Upper lobe of left lung (tissue), 6 donors: ENCODE data around the gene CNNM4. TPM values are rescaled to one million over a fixed set of nuclear protein-coding genes. Genes with fewer than 3 reads are reported as not detected.

Source experiments
- ATAC-seq, 2 donors: fragments of 200-7000 bp; cut with Tn5 transposase; one replicate each; pipeline ENCODE4 v1.9.1; 2022; ENCODE audit warnings: mild to moderate bottlenecking in 2 of 2, moderate library complexity in 2 of 2; ENCODE audit not compliant: low FRiP score in 2 of 2
- DNase-seq, 2 donors: peaks; one replicate each; pipeline ENCODE4 v3.0.0-alpha.2; 2019 to 2020
- H3K27ac ChIP-seq, 4 donors: fragments of 200-600 bp; sonication (generic); one replicate each; pipeline ENCODE4 v1.5.1; 2016 to 2019
- H3K27me3 ChIP-seq, 4 donors: fragments of 200-600 bp; sonication (generic); one replicate each; pipeline ENCODE4 v1.5.1; 2017 to 2019
- H3K36me3 ChIP-seq, 4 donors: fragments of 200-600 bp; sonication (generic); one replicate each; pipeline ENCODE4 v1.5.1; 2016 to 2019
- H3K4me1 ChIP-seq, 4 donors: fragments of 200-600 bp; sonication (generic); one replicate each; pipeline ENCODE4 v1.5.1; 2018 to 2019
- H3K4me3 ChIP-seq, 4 donors: fragments of 200-600 bp; sonication (generic); one replicate each; pipeline ENCODE4 v1.5.1; 2017 to 2019; ENCODE audit warnings: mild to moderate bottlenecking in 2 of 4, moderate library complexity in 1 of 4
- H3K9me3 ChIP-seq, 4 donors: fragments of 200-600 bp; sonication (generic); one replicate each; pipeline ENCODE4 v1.5.1; 2018 to 2019
- EP300 ChIP-seq, 4 donors: sonication (generic); formaldehyde crosslinking; IDR thresholded peaks; one replicate each; pipeline ENCODE4 v1.5.1; 2017; ENCODE audit warnings: antibody characterized with exemption in 4 of 4, control low read depth in 2 of 4
- POLR2A ChIP-seq, 4 donors: fragments of 450-650 bp; IDR thresholded peaks; one replicate each; pipeline ENCODE4 v1.5.1; 2016 to 2017; ENCODE audit warnings: antibody characterized with exemption in 4 of 4, mild to moderate bottlenecking in 2 of 4
- POLR2AphosphoS5 ChIP-seq, 2 donors: sonication (generic); formaldehyde crosslinking; IDR thresholded peaks; one replicate each; pipeline ENCODE4 v1.5.1; 2017; ENCODE audit warnings: antibody characterized with exemption in 2 of 2
- whole genome bisulfite sequencing, 2 donors: methylation state at CpG; one replicate each; pipeline ENCODE4 v1.1.5; 2017 to 2018; 5-methylcytosine and 5-hydroxymethylcytosine counted together
- total RNA-seq, 6 donors: library from RNA; depleted of rRNA in 4 of 6; stranded (reverse); fragments of >200 nt in 4 of 6; gene quantifications; one replicate each; pipeline versions ENCODE4 v1.1.0 to v1.2.1, GENCODE V29; 2016 to 2021
- TF ChIP-seq, protein P1 (sequence below), 6 experiments: fragments of 450-650 bp in 4 of 6; fragments of 200-600 bp in 2 of 6; sonication (generic) in 2 of 6; IDR thresholded peaks; one replicate each; pipeline ENCODE4 v1.5.1; 2016 to 2019; ENCODE audit warnings: antibody characterized with exemption in 6 of 6
- donor health status: DM: no; HTN: no; CAD: no; lungs with moderate emphysema.
- donor health status: DM: no; HTN: yes; CAD: no; lungs with severe emphysema.

Gene CNNM4
- total RNA-seq, 6 donors from 2014 or later, result 12.8 to 26.9 (median 22.1) TPM

DNA sequence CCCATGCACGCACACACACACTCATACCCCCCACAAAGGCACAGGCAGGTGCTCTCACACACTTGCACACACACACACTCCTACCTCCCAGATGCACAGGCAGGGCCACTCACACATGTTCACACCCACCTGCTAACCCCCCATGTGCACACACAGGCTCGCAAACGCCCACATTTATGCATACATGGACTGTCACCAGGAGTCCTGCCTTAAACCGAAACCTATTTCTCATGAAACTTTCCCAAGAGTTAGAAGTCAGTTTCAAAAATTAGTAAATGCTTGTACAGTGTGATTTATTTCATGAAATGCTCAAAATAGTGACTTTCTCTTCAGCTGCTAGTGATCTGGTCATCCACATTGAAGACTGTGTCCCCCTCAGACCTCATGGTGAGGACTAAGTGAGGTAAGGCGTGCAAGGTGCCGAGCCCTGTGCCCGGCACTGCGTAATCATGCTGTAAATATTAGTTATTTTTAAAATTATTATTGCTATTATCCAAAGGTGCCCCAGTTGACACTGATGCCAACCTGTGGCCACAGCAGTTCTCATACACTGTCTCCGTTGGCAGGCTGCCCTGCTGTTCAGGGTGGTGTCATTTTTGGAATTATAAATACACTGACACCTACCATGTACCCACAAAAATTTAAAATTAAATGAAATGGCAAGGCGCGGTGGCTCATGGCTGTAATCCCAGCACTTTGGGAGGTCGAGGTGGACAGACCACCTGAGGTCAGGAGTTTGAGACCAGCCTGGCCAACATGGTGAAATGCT, 12.4 kb downstream of the CNNM4 start:
- DNase-seq, result no peak
- Histone ChIP-seq H3K27ac (no peak overlapping the region), H3K36me3 (no peaks in the 10 kb centered on the region), H3K27me3 (no peaks in the 10 kb centered on the region), H3K9me3 (no peaks in the 10 kb centered on the region), H3K4me1 (peaks cover 7 to 37% (median 16%) of the 10 kb centered on the region in 4 donors), H3K4me3 (peak overlapping the region in 1 of 4 donors; percentile 45)
- ATAC-seq, result no peak
- 81 to 94% methylated on average over 12 of the region's 12 CpGs for WGBS, 2 donors
- TF ChIP-seq EP300 (IDR thresholded peaks at IDR 0.05) (no peak), POLR2AphosphoS5 (IDR thresholded peaks at IDR 0.05) (no peak), POLR2A (IDR thresholded peaks at IDR 0.05) (no peak)
- TF ChIP-seq, protein P1, sequence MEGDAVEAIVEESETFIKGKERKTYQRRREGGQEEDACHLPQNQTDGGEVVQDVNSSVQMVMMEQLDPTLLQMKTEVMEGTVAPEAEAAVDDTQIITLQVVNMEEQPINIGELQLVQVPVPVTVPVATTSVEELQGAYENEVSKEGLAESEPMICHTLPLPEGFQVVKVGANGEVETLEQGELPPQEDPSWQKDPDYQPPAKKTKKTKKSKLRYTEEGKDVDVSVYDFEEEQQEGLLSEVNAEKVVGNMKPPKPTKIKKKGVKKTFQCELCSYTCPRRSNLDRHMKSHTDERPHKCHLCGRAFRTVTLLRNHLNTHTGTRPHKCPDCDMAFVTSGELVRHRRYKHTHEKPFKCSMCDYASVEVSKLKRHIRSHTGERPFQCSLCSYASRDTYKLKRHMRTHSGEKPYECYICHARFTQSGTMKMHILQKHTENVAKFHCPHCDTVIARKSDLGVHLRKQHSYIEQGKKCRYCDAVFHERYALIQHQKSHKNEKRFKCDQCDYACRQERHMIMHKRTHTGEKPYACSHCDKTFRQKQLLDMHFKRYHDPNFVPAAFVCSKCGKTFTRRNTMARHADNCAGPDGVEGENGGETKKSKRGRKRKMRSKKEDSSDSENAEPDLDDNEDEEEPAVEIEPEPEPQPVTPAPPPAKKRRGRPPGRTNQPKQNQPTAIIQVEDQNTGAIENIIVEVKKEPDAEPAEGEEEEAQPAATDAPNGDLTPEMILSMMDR (IDR thresholded peaks at IDR 0.05), result no peak

DNA sequence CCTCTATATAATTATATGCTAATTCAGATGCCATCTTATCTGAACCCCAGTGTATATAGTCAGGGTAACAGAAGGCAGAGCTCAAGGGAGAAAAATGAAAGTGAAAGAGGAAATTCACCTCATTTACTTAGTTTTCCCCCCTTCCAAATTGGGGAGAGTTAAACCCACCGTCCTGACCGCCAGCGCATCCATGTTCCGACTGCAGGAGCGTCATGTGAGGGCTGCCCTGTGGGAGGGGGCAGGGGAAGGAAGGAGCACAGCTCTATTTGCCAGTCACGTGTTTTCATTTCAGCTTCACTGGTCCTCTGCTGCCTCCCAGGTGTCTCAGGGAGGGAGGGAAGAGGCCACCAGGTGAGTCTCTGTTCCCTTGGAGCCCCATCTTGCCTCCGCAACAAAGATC, 13.2 kb downstream of the CNNM4 start:
- Histone ChIP-seq H3K4me1 (peaks cover 7 to 37% (median 16%) of the 10 kb centered on the region in 4 donors), H3K27me3 (no peaks in the 10 kb centered on the region), H3K4me3 (peak overlapping the region in 3 of 4 donors; percentile 21 to 45 (median 43)), H3K9me3 (no peaks in the 10 kb centered on the region), H3K36me3 (no peaks in the 10 kb centered on the region), H3K27ac (peak overlapping the region in 3 of 4 donors; percentile 32 to 46 (median 46))
- ATAC-seq, result peak in 1 of 2 donors; percentile 10
- WGBS, 2 donors, result 20 to 31% methylated on average over 7 of the region's 7 CpGs
- TF ChIP-seq EP300 (IDR thresholded peaks at IDR 0.05) (no peak), POLR2AphosphoS5 (IDR thresholded peaks at IDR 0.05) (peak in 1 of 2 donors; percentile 29)
- DNase-seq, result peak in 1 of 2 donors; percentile 35

DNA sequence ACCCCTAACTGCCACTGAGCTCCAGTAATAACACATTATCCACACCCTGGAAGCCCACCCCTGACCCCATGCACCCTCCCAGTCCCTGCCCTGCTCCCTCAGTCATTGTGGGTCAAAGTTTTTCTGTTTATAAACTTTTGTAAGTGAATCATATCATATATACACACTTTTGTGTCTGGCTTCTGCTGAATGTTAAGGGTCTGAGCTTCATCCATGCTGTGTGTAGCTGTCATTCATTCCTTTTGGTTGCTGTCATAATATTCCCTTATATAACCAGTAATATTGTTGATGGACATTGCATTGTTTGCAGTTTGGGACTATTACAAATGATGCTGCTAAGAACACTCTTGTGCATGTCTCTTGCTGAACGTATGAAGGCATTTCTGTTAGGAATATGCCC, 14.5 kb downstream of the CNNM4 start:
- peaks cover 7 to 28% (median 14%) of the 10 kb centered on the region in 4 donors for H3K4me1 ChIP-seq
- DNase-seq (no peak), ATAC-seq (no peak)
- H3K9me3 ChIP-seq, result no peaks in the 10 kb centered on the region
- H3K27ac ChIP-seq, result no peak overlapping the region
- WGBS, 2 donors, result 0 to 55% methylated on average over 1 of the region's 1 CpG
- H3K4me3 ChIP-seq, result no peak overlapping the region
- no peak for TF ChIP-seq POLR2AphosphoS5 (IDR thresholded peaks at IDR 0.05)
- TF ChIP-seq POLR2A (IDR thresholded peaks at IDR 0.05), result no peak
- TF ChIP-seq, protein P1 (IDR thresholded peaks at IDR 0.05), result no peak
- TF ChIP-seq EP300 (IDR thresholded peaks at IDR 0.05), result no peak
- H3K36me3 ChIP-seq, result no peaks in the 10 kb centered on the region
- H3K27me3 ChIP-seq, result no peaks in the 10 kb centered on the region

DNA sequence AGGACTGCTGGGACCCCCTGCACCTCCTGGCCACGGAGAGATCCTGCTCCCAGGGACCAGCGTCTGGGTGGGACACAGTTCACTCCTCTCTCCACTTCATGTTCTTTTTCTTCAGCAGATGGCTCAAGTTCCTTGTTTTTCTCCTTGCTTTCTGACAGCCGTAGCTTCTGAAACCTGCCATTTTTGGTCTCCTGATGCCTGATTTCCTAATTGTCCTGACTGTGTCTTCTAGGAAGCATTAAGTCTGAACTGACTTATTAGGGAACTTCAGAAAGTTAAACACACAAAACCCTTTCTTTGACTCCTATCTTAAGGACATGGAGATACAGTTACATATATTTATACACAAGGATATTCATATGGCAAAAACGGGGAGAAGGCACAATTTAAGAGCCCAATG, 22.7 kb downstream of the CNNM4 start:
- 78 to 84% methylated on average over 4 of the region's 4 CpGs for WGBS, 2 donors
- no peaks in the 10 kb centered on the region for H3K9me3 ChIP-seq
- no peak for TF ChIP-seq EP300 (IDR thresholded peaks at IDR 0.05)
- no peak for TF ChIP-seq POLR2A (IDR thresholded peaks at IDR 0.05)
- ATAC-seq (no peak), DNase-seq (no peak)
- H3K36me3 ChIP-seq, result no peaks in the 10 kb centered on the region
- no peak overlapping the region for H3K27ac ChIP-seq
- no peaks in the 10 kb centered on the region for H3K27me3 ChIP-seq
- H3K4me1 ChIP-seq, result peaks cover 4 to 17% (median 9%) of the 10 kb centered on the region in 4 donors
- H3K4me3 ChIP-seq, result no peak overlapping the region

DNA sequence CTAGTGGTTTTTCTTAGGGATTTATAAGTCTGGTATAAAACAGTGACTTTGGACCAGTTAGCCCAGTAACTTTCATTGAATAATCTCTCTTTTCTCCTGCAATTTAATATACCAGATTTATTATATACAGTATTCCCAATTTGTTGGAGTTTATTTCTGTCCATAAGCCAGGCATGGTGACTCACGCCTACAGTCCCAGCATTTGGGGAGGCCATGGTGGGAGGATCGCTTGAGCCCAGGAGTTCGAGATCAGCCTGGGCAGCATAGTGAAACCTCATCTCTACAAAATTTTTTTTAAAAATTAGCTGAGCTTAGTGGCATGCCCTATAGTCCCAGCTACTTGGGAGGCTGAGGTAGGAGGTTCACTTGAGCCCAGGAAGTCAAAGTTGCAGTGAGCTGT, 26.7 kb downstream of the CNNM4 start:
- no peaks in the 10 kb centered on the region for H3K9me3 ChIP-seq
- DNase-seq (no peak), ATAC-seq (no peak)
- H3K27ac ChIP-seq, result peak overlapping the region in 2 of 4 donors; percentile 36 to 55
- no peak for TF ChIP-seq EP300 (IDR thresholded peaks at IDR 0.05)
- no peak for TF ChIP-seq POLR2AphosphoS5 (IDR thresholded peaks at IDR 0.05)
- TF ChIP-seq POLR2A (IDR thresholded peaks at IDR 0.05), result no peak
- TF ChIP-seq, protein P1 (IDR thresholded peaks at IDR 0.05), result no peak
- 93 to 97% methylated on average over 3 of the region's 3 CpGs for WGBS, 2 donors
- H3K4me1 ChIP-seq, result peaks cover 8 to 25% (median 14%) of the 10 kb centered on the region in 4 donors
- H3K36me3 ChIP-seq, result no peaks in the 10 kb centered on the region
- no peaks in the 10 kb centered on the region for H3K27me3 ChIP-seq
- no peak overlapping the region for H3K4me3 ChIP-seq
